Tibial nerve (tissue), 4 donors: Measurements from ENCODE around the gene GINS1. TPM values are rescaled to one million over a fixed set of nuclear protein-coding genes. Genes with fewer than 3 reads are reported as not detected.

Experiments
- DNase-seq, 2 donors: peaks; one replicate each; pipeline ENCODE4 v3.0.0-alpha.2; 2019; ENCODE audit warnings: low spot score in 2 of 2
- H3K27ac ChIP-seq, 4 donors: fragments of 200-600 bp; sonication (generic) in 3 of 4; one replicate each; pipeline ENCODE4 v1.5.1; 2017 to 2019; ENCODE audit warnings: mild to moderate bottlenecking in 1 of 4
- H3K27me3 ChIP-seq, 2 donors: fragments of 200-600 bp; sonication (generic) in 1 of 2; one replicate each; pipeline versions ENCODE4 v1.5.1 to v1.6.0; 2017 to 2019
- H3K36me3 ChIP-seq, 3 donors: fragments of 200-600 bp; sonication (generic); one replicate each; pipeline ENCODE4 v1.5.1; 2018 to 2019
- H3K4me1 ChIP-seq, 4 donors: fragments of 200-600 bp; sonication (generic) in 3 of 4; one replicate each; pipeline ENCODE4 v1.5.1; 2017 to 2019
- H3K4me3 ChIP-seq, 4 donors: fragments of 200-600 bp; sonication (generic) in 3 of 4; one replicate each; pipeline ENCODE4 v1.5.1; 2017 to 2019; ENCODE audit warnings: mild to moderate bottlenecking in 1 of 4, moderate library complexity in 1 of 4
- H3K9me3 ChIP-seq, 4 donors: fragments of 200-600 bp; sonication (generic) in 3 of 4; one replicate each; pipeline ENCODE4 v1.5.1; 2017 to 2019
- EP300 ChIP-seq, 2 donors: sonication (generic); formaldehyde crosslinking; IDR thresholded peaks; one replicate each; pipeline ENCODE4 v1.6.1; 2017; ENCODE audit warnings: antibody characterized with exemption in 2 of 2, mild to moderate bottlenecking in 1 of 2
- POLR2A ChIP-seq, 2 donors: fragments of 450-650 bp; IDR thresholded peaks; one replicate each; pipeline ENCODE4 v1.6.1; 2017; ENCODE audit warnings: antibody characterized with exemption in 2 of 2, mild to moderate bottlenecking in 2 of 2, moderate library complexity in 2 of 2
- WGBS, 2 donors: methylation state at CpG; one replicate each; pipeline ENCODE4 v1.1.5; 2018; 5-methylcytosine and 5-hydroxymethylcytosine counted together
- total RNA-seq, 4 donors: library from RNA; depleted of rRNA; stranded (reverse); fragments of >200 nt; gene quantifications; one replicate each; pipeline ENCODE4 v1.1.0, GENCODE V29; 2016
- TF ChIP-seq, protein P1 (sequence below), 5 experiments: fragments of 200-600 bp in 3 of 5; fragments of 450-650 bp in 2 of 5; sonication (generic) in 3 of 5; IDR thresholded peaks; one replicate each; pipeline ENCODE4 v1.5.1; 2016 to 2019; ENCODE audit warnings: antibody characterized with exemption in 5 of 5, mild to moderate bottlenecking in 3 of 5, moderate library complexity in 2 of 5

The GINS1 gene
- total RNA-seq, 4 donors from 2014 or later, result 0.21 to 1.1 (median 0.59) TPM

DNA sequence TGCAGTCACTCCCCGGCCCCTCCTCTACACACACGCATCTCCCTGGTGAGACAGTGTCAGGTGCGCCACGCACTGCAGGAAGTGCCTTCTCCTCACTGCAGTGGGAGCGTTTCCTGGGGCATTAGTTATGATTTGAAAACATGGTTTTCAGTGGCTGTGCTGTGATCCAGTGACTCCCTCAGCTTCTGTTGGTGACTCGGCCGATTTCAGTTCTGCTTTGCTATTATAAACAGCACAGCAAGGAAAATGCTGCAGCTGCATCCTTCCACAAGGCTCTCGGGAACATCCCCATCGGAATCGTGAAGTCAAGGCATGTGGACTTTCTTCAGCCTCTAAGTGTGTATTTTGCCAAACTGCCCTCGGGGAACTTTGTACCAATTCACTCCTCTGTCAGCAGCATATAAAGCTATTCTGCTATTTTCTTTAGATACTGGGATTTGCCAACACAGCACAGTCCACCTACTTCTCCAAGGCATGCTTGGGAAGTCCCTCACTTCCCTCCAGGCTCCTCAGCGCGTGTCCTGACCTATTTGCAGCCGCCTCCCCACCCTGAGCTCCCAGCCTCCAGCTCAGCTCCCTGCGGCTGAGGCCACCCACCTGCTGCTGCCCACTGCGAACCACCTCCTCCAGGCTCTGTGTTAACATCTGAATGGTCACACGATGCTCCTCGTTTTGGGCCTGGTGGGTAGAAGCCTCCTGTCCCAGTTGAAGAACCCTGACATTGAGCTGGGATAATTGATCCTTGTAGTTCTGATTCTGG is 54.5 kb downstream of the GINS1 start:
- WGBS, 2 donors, result 62 to 65% methylated on average over 18 of the region's 18 CpGs
- no peaks in the 10 kb centered on the region for H3K4me1 ChIP-seq
- no peaks in the 10 kb centered on the region for H3K27me3 ChIP-seq
- H3K27ac ChIP-seq, result no peak overlapping the region
- H3K9me3 ChIP-seq, result no peaks in the 10 kb centered on the region
- peaks cover 0 to 71% (median 0%) of the 10 kb centered on the region in 3 donors for H3K36me3 ChIP-seq
- no peak for TF ChIP-seq EP300 (IDR thresholded peaks at IDR 0.05)
- TF ChIP-seq POLR2A (IDR thresholded peaks at IDR 0.05), result no peak
- TF ChIP-seq, protein P1, sequence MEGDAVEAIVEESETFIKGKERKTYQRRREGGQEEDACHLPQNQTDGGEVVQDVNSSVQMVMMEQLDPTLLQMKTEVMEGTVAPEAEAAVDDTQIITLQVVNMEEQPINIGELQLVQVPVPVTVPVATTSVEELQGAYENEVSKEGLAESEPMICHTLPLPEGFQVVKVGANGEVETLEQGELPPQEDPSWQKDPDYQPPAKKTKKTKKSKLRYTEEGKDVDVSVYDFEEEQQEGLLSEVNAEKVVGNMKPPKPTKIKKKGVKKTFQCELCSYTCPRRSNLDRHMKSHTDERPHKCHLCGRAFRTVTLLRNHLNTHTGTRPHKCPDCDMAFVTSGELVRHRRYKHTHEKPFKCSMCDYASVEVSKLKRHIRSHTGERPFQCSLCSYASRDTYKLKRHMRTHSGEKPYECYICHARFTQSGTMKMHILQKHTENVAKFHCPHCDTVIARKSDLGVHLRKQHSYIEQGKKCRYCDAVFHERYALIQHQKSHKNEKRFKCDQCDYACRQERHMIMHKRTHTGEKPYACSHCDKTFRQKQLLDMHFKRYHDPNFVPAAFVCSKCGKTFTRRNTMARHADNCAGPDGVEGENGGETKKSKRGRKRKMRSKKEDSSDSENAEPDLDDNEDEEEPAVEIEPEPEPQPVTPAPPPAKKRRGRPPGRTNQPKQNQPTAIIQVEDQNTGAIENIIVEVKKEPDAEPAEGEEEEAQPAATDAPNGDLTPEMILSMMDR (IDR thresholded peaks at IDR 0.05), result no peak
- no peak overlapping the region for H3K4me3 ChIP-seq
- peak in 1 of 2 donors; percentile 15 for DNase-seq

DNA sequence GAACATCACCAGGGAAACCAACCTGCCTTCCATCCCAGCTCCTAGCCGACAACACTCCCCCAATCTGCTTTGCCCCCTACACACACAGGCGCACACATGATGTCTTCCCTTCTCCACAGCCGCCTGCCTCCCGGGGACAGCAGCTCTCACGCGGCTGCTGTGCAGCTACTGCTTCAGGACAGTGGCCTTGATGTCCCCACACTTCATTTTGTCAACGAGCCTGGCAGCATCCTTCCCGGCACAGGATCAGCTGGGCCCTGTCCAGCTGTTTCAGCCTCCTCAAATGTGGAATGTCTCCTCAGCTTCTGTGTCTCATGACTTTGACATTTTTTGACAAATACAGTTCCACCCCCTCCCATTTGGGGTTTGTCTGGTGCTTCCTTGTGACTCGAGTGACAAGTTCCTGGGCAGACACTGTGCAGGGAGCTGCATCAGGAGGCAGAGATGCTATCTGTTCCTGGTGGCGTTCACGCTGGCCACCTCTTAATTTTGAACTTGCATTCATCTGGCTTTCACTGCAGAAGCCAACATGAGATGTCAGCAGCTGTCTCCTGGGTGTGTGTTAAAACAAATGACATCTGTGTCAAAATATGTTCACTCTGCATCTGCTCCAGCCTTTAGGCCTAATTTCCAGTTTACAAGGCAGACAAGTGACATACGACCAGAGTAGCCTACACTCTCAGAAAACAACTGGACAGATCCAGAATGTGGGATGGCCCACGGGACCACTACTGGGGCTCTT is 57.2 kb downstream of the GINS1 start:
- no peak overlapping the region for H3K4me3 ChIP-seq
- peaks cover 0 to 74% (median 0%) of the 10 kb centered on the region in 3 donors for H3K36me3 ChIP-seq
- TF ChIP-seq POLR2A (IDR thresholded peaks at IDR 0.05), result no peak
- H3K27ac ChIP-seq, result no peak overlapping the region
- no peaks in the 10 kb centered on the region for H3K9me3 ChIP-seq
- DNase-seq, result no peak
- no peaks in the 10 kb centered on the region for H3K27me3 ChIP-seq
- no peaks in the 10 kb centered on the region for H3K4me1 ChIP-seq
- WGBS, 2 donors, result 65 to 74% methylated on average over 13 of the region's 13 CpGs

GRCh38 chr20:25465243-25466135 is 58.0 kb downstream of the GINS1 start:
- H3K27me3 ChIP-seq, result no peaks in the 10 kb centered on the region
- no peaks in the 10 kb centered on the region for H3K9me3 ChIP-seq
- no peak for TF ChIP-seq POLR2A (IDR thresholded peaks at IDR 0.05)
- TF ChIP-seq, protein P1 (IDR thresholded peaks at IDR 0.05), result no peak
- TF ChIP-seq EP300 (IDR thresholded peaks at IDR 0.05), result no peak
- H3K4me1 ChIP-seq, result no peaks in the 10 kb centered on the region
- DNase-seq, result no peak
- H3K36me3 ChIP-seq, result peaks cover 0 to 72% (median 0%) of the 10 kb centered on the region in 3 donors
- H3K4me3 ChIP-seq, result no peak overlapping the region
- no peak overlapping the region for H3K27ac ChIP-seq
- WGBS, 2 donors, result 78% methylated on average over 15 of the region's 15 CpGs

DNA sequence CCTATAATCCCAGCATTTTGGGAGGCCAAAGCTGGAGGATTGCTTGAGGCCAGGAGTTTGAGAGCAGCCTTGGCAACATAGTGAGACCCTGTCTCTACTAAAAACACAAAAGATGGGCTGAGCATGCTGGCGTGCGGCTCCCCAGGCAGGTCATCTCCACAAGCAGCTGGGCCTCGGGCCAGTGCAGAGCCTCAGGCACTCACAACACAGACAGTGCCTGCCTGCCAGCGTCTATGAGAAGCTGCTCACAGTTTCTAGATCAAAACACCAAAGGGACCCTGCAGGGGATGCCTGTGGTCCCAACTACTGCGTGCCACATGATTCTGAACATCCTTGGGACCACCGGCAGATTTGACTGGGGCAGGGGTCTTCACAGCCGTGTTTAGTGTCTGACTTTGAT is 59.4 kb downstream of the GINS1 start:
- H3K27ac ChIP-seq, result no peak overlapping the region
- no peaks in the 10 kb centered on the region for H3K9me3 ChIP-seq
- 86 to 87% methylated on average over 7 of the region's 7 CpGs for WGBS, 2 donors
- TF ChIP-seq, protein P1 (IDR thresholded peaks at IDR 0.05), result no peak
- TF ChIP-seq EP300 (IDR thresholded peaks at IDR 0.05), result no peak
- no peak overlapping the region for H3K4me3 ChIP-seq
- peaks cover 0 to 69% (median 0%) of the 10 kb centered on the region in 3 donors for H3K36me3 ChIP-seq
- DNase-seq, result no peak
- no peaks in the 10 kb centered on the region for H3K4me1 ChIP-seq
- no peaks in the 10 kb centered on the region for H3K27me3 ChIP-seq

DNA sequence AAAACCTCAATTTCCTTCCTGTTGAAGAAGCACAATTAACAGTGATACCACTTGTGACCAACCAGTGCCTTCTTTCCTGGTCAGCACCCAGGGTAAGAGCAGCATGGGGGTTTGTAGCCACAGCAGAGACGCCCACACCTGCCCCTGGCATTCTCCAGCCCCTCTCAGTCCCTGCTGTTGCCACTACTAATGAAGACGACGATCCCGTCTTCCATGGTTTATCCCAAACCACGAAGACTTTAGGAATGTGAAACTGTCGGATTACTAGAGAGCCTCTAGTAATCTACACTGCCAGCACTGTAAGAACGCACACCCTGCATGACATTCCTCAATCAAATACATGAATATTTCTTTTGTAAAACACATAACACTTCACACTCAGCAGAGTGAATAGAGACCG is 60.0 kb downstream of the GINS1 start:
- TF ChIP-seq POLR2A (IDR thresholded peaks at IDR 0.05), result no peak
- TF ChIP-seq, protein P1 (IDR thresholded peaks at IDR 0.05), result no peak
- no peak for TF ChIP-seq EP300 (IDR thresholded peaks at IDR 0.05)
- 82 to 87% methylated on average over 8 of the region's 8 CpGs for WGBS, 2 donors
- Histone ChIP-seq H3K27me3 (no peaks in the 10 kb centered on the region), H3K36me3 (peaks cover 0 to 65% (median 0%) of the 10 kb centered on the region in 3 donors), H3K4me3 (no peak overlapping the region), H3K27ac (no peak overlapping the region), H3K9me3 (no peaks in the 10 kb centered on the region), H3K4me1 (no peaks in the 10 kb centered on the region)
- DNase-seq, result no peak
